Endometrial microvascular endothelial cells (primary cell): ENCODE measurements around the gene ADAMTSL3. TPM values are rescaled to one million over a fixed set of nuclear protein-coding genes. Genes with fewer than 3 reads are reported as not detected.
"Not testable (repeated sequence)": the region's sequence is repeated elsewhere in the genome, so short reads cannot be mapped to it uniquely, and the experiment has no call there.

Experiments
- in situ Hi-C: cut with HindIII; loops from 2 replicates; pipeline ENCODE4 v1.10.0; 2017; ENCODE audit warnings: low sequenced_read_pairs, low pct_unique_long_range_greater_than_20kb; ENCODE audit errors: inconsistent ontology term
- total RNA-seq: library from RNA; depleted of rRNA; stranded (reverse); fragments of >200 nt; gene quantifications from one replicate; pipeline ENCODE4 v1.2.3, GENCODE V29; 2015; ENCODE audit errors: inconsistent ontology term

Gene ADAMTSL3
- total RNA-seq, 1 donor from 2014 or later = not detected

DNA sequence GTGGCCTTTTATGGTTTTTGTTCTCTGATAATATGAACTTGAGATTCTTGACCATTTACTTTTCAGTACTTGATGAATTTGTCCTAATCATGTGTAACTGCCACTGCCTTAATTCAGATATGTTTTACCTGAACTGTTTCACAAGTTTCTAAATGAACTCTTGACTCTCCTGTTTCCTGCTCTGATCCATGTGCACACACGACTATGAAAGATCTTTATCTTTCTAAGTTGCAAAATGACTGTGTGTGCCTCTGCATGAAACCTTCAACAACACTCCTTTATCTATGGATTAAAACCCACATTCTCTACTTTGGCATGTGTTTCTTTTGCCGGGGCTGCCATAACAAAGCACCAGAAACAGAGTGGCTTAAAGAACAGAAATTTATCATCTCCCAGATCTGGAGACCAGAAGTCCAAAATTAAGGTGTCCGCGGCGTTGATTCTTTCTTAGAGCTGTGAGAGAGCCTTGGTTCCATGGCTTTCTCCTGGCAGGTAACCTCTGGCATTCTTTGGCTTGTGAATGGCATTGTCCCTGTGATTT is 275.0 kb downstream of the ADAMTSL3 start:
- in situ Hi-C loops = no loop called here

DNA sequence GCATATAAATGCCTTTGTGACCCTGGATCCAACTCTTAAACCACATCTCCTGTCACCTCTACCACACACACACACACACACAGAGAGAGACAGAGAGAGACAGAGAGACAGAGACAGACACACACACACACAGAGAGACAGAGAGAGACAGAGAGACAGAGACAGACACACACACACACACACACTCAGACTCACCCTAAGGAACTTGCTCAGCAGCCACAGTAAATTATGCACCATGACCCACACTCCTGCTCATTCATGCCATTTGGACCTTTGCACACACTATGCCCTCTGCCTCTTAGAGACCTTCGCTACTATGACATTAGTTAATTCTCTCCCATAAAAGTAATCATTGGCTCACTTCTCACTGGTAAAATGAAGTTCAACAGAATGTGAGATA is 275.7 kb downstream of the ADAMTSL3 start:
- in situ Hi-C loops = no loop called here

DNA sequence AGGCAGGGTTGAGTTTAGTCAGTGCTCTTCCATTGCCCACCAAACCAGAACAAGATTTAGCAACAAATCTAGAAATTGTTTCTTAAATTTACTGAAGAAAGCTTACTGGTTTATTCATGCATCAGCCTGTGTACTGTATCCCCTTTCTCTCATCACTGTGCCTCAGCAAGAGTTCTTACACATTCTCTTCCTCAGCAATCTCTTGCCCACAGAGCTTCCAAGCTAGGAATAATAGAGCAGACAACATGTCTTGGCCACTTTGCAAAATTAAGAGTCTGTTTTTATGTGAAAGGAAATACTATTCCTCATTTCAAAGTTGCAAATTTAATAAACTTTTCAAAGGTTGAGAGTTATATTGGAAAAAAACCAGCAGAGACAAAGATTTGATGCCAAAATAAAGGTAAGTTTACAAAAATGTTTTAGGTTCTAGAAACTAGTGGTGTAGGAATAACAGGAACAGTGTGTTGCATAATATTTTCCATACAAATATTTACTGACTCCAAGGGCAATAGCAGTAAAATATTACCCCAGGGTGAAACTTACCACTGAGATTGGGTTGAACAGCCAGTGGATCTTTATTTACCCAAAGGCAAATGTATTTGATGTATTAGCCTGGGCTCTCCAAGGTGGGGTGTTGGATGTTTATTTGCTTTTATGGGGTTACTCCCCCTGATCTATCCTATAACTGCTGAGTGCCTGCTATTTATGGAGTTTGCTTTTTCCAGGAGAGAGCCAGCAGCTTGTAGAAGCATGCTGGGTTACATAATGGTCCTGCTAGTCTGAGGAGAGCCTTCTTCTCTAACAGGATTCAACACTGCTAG is 276.7 kb downstream of the ADAMTSL3 start:
- in situ Hi-C loops = no loop called here

DNA sequence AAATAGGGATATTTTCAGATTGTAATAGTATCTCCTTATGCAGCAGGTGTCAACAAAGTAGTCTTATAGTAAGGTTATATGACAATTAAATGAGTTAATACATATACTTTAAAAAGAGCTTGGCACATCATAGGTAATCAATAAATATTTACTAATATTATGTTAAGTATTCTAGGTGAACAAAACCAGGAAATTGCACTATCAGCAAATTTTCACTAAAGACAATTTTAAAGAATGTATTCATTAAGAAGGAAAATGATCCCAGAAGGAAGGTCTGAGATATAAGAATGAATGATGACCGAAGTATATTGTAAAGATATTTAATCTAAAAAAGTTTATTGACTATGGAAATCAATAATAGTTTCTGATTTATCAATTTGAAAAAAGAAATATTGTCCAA is 281.9 kb downstream of the ADAMTSL3 start:
- in situ Hi-C loops = no loop called here

DNA sequence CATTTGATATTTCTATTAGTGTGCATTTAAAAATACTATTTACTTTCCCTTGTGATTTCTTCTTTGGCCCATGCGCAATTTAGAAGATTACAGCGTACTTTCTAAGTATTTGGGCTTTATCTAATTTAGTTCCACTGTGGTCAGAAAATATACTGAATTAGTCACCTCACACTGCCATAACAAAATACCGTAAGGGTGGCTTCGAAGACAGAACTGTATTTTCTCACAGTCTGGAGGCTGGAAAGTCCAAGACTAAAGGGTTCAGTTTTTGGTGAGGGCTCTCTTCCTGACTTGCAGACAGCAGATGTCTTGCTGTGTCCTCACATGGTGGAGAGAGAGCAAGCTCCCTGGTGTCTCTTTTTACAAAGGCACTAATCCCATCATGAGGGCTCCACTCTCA is 286.2 kb downstream of the ADAMTSL3 start:
- in situ Hi-C loops = no loop called here

DNA sequence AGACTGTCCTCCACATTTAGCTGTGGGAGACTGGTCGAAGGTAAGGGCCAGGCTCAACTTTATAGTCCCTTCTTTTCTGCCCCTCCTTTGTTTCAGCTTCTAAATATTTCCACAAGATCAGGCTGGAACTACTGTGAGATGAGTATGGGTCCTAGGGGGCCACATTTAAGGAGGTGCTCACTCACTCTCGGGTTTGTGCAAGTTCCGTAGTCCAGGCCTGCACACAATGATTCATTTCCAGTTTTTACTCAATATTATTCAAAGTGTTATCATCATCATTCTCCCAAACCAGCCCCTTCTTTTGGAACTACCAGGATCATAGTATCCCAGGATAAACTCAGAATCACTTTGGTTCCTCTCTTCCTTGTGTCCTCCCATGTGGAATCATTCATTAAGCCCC is 289.1 kb downstream of the ADAMTSL3 start:
- in situ Hi-C loops = no loop called here

DNA sequence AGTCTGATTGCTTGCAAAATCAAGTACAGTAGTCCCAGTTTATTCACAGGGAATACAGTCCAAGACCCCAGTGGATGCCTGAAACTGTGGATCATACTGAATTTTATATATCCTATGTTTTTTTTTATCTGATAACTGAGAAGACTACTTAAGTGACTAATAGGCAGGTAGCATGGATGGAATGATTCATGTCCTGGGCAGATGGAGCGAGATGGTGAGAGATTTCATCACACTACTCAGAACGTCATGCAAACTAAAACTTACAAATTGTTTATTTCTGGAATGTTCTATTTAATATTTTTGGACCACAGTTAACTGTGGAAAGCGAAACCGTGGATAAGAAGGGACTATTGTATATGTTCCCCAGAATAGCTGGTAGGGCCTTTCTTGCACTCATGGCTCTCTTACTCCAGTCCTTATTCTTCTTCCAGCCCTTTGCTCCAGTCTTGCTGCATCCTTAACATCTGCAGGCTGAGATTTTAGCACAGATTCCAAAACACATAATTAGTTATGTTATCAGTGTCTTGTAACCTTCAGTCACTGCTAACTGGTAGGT is 290.0 kb downstream of the ADAMTSL3 start:
- in situ Hi-C loops = no loop called here

DNA sequence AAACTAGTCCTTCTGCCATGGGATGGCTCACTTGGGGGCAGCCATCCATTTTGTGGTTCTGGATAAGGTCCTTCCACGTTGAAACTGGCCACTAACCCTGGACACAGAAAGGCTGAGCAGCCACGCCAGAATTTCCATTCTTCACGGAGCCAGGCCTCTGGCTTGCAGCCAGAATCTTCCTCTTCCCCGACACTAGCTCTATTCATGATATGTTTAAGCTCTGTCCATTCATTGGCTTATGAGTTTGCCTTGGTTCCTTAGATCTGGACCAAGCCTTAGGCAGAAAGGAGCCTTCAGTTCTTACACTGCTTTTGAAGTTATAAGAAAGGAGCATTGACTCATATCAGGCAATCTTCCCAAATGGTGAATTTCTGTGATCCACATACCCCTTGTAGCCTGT is 293.2 kb downstream of the ADAMTSL3 start:
- in situ Hi-C loops = no loop called here

DNA sequence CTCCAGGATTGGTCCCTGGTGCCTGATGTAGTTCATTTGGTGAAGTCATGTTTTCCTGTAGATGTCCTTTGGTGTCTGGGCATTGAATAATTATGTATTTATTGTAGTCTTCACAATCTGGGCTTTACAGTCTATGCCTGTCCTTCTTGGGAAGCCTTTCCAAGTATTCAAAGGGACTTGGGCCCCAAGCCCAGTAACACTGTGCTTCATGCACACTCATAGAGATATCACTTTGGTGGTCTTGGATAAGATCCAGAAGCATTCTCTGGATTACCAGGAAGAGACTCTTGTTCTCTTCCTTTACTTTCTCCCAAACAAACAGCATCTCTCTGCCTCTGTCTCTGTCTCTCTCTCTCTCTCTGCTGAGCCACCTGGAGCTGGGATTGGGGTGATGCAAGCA is 300.6 kb downstream of the ADAMTSL3 start:
- in situ Hi-C loops = no loop called here

DNA sequence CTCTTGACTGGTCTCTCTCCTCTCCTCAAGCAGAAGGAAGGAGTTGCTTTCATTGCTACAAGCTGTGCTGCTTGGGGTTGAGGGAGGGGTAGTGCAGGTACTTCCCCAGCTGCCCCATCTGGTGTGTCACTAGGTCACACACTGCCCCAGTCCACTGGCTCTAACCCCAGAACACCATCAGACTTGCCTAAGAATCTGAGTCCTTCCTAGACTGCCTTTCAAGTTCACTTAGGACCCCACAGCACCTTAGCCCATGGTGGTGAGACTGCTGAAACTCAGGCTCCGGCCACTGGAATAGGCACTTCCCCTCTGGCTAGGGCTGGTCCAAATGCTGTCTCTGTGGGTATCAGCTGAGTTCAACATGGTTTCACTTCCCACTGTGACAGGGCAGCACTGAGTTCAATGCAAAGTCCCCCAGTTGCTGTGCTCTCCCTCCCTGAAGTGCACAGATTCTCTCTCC is 301.9 kb downstream of the ADAMTSL3 start:
- in situ Hi-C loops = no loop called here

DNA sequence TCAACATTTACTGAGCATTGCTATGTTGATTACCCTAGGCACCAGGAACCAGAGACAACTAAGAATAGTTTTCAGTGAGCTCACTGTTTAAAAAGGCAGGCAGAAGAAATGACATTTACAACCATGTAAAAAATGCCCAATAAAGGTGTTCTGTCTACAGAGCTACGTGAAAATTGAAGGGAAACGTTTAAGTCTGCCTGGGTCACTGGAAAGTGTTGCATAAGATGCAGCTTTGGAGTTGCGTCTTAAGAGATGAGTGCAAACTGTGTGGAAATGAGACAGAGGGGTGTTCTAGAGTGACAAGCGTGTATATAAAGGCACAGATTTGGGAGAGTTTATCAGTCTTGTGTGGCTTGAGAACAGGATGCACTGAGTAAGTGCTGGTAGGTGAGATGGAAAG is 303.0 kb downstream of the ADAMTSL3 start:
- in situ Hi-C loops = no loop called here

DNA sequence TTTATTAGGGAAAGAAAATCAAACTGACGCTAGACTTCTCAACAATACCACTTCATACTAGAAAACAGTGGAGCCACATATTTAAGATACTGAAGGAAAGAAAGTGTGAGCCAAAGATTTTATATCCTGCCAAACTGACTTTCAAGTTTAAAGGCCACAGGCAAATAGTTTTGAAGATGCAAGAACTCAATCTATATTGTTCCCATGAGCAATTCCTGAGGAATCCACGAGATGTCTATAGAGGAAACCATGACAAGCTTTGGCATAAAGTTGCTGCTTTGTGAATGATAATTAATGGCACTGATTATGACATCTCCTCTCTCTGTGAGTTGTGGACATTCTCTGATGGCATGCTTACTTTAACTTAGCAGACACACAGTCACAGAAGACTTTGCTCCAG is 305.6 kb downstream of the ADAMTSL3 start:
- in situ Hi-C loops = no loop called here

DNA sequence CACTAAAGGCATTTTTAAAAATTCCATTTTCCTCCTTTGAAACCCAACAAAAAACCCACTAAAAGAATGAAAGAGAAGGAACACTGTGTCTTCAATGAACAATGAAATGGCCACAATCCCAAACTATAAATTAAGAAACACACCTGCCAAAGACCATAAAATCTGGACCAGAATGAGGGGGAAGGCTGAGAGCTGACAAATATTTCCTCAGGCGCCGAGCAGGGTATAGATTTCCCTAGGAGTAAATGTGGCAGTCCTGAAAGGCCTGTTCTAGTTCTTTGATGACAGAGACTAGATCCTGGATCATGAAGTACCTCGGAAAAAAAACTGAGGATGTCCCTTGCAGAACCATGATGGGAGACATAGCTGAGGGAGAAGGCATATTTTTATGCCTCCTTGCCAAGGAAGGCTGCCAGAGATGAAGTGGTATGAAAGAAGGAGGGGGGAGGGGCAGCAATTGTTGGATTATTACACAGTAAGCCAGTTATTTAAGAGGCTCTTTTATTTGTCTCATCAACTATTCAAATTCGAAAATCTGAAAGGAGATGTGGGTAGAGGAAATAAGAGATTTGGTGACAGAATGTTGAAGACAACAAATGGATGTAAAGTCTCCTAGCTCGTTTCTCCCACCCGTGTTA is 306.4 kb downstream of the ADAMTSL3 start:
- in situ Hi-C loops = no loop called here

DNA sequence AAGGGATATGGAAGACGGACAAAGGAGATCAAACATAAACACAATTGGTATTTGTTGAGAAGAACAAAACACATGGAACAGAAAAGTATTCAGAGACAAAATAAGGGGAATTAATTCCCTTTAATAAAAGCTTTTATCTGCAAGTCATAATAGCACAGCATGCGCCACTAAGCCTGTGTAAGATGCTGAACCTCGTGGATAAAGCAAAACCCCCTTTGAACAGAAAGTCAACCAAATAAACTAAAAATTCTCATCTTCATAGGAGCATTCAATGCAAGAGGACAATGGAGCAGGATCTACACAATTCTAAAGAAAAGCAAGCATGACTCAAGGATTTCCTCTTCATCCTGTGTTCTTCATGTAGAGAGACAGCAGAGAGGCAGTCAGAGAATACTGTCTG is 307.4 kb downstream of the ADAMTSL3 start:
- in situ Hi-C loops = no loop called here

DNA sequence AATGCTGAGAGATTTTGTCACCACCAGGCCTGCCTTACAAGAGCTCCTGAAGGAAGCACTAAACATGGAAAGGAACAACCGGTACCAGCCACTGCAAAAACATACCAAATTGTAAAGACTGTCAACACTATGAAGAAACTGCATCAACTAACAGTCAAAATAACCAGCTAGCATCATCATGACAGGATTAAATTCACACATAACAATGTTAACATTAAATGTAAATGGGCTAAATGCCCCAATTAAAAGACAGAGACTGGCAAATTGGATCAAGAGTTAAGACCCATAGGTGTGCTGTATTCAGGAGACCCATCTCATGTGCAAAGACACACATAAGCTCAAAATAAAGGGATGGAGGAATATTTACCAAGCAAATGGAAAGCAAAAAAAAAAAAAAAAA is 311.0 kb downstream of the ADAMTSL3 start:
- in situ Hi-C loops = not testable (repeated sequence)

DNA sequence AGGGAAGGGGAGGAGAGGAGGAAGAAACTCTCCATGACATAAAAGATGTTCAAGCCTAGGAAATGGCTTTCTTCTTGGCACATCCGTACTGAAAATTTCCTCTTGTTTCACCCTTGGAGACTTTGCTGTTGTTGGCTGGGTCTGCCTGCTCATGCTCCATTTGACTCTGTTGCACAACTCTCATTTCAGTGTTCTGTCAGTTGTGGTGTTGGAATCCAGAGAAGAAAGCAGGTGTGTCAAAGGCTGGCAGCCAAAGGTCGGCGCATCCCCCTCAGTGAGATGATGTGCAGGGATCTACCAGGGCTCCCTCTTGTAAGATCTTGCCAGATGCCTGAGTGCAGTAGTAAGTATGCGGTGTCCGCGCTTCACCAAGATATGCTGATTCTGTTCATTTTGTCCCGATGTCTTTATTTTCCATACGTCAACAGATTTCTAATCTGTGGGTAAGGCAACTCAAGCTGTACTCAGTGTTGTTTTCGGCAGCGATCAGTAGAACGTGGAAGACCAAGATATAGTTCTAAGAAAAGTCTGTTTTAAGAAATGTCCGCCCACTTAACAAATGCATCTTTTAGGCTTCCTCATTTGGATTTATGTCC is 316.5 kb downstream of the ADAMTSL3 start:
- in situ Hi-C loops = no loop called here

DNA sequence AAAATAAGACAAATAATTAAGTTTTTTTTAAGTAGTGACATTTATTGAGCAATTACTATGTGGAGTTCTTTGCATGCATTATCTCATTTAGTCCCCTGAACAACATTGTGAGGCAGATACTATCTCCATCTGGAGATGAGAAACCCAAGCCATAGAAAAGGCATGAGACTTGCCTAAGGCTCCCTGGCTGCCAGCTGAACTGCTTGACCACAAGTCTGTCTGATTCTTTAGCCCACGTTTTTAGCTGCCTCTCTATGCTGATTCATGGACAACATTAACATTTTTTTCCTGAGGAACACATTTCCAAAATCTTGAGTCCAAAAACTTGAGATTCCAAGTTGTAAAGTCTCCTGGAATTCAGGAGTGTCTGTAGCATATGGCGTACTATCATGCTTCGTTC is 318.1 kb downstream of the ADAMTSL3 start:
- in situ Hi-C loops = no loop called here

DNA sequence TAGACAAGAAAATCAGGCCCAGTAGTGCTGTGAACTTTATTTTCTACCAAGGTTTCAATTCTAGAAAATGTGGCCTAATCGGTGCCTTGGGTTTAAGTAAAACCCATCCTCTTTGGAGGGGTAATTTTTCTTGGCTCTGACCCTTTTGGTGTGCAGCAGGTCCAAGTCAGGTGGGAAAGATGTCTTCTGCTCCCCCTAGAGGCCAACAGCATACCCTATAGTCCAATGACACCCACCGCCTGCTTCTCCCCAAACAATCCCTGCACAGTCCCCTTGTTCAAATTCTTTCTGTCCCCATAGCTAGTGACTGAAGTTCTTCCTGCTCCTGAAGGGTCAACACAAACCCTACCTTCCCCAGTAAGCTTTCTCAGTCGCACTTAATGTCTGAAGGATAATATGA is 319.9 kb downstream of the ADAMTSL3 start:
- in situ Hi-C loops = no loop called here

DNA sequence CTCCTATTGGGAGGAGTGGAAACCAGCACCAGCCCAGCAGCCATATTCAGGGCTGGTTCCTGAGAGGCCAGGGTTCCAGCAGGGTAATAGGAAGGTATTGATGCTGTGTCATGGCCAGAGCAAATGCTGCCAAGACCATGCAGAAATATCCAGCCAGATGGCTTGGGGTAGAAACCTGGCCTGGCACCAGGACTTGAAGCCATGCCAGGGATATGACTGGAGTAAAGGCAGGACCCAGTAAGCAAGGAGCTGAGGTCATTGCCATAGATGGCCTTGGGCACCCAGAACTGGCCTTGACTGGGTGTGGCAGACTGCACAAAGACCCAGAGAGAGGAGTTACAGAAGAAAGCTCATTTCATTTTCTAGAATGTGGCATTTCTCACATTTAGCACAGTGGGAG is 324.1 kb downstream of the ADAMTSL3 start:
- in situ Hi-C loops = no loop called here

DNA sequence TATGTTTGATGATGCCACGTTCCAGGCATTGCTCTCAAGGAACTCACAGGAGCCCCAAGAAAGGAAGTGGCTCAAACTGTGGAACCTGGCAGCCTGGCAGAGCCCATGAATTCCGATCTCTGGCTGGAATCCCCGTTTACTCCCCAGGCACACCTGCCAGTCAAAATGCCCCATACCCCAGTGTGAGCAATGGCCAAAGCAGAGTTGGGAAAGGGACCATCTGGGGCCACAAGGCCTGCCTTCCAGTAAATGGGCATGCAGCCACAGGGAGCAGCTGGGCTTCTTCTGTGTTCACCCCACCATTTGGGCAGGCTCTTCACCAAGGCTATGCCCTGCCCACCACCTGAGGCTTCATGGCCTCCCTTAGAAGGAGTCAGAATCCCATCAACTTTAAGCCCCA is 324.7 kb downstream of the ADAMTSL3 start:
- in situ Hi-C loops = no loop called here
